K562 (cell line): ENCODE data around the gene RCOR3. TPM values are rescaled to one million over a fixed set of nuclear protein-coding genes. Genes with fewer than 3 reads are reported as not detected.

Source experiments
- ATAC-seq: fragments of 200-7000 bp; cut with Tn5 transposase; 3 replicates; pipeline ENCODE4 v1.9.1; 2020; ENCODE audit warnings: moderate library complexity
- BruUV-seq: library from RNA; stranded (reverse); fragments of 400-500 nt; replicated peaks from 2 replicates; lab custom pipeline; 2021; lab: Mats Ljungman, UMichigan
- CTCF ChIA-PET: fragments of 300-600 bp; formaldehyde crosslinking; extraction: SDS; loops from one replicate; lab custom pipeline; 2021; ENCODE audit warnings: low intra/inter-chr PET ratio; lab: Yijun Ruan, JAX
- POLR2A ChIA-PET: fragments of 300-600, 350-650 bp; sonication (Branson Sonifier 250); formaldehyde crosslinking; extraction: SDS; loops from one replicate; lab custom pipeline; 2021; ENCODE audit warnings: antibody characterized with exemption, inconsistent platforms; lab: Yijun Ruan, JAX
- DNase-seq, 4 experiments: peaks; one replicate each; pipeline versions ENCODE4 v3.0.0 to v3.0.0-alpha.2; 2011 to 2018; ENCODE audit warnings: low spot score in 3 of 4, mixed read lengths in 3 of 4; ENCODE audit errors: extremely low read depth in 1 of 4
- FAIRE-seq: peaks from 2 replicates; lab custom pipeline; 2011; peaks lifted over from hg19 to GRCh38; lab: Jason Lieb, UNC
- H2AFZ ChIP-seq: 2 replicates; pipeline ENCODE4 v1.6.0; 2011; ENCODE audit warnings: low read depth, low read length, control low read depth, inconsistent platforms
- H3K27ac ChIP-seq: fragments of 200-600 bp; 3 replicates; pipeline ENCODE4 v1.8.0; 2011; ENCODE audit warnings: low read depth, mild to moderate bottlenecking, control low read depth, inconsistent platforms, low read length, moderate library complexity, mixed read lengths; ENCODE audit errors: extremely low read depth
- H3K27me3 ChIP-seq, 2 experiments: fragments of 300-600 bp in 1 of 2; 2 replicates in 1 of 2; 3 replicates in 1 of 2; pipeline versions ENCODE4 v1.6.0 to v1.8.0; 2011; ENCODE audit warnings: inconsistent platforms in 2 of 2, low read length in 2 of 2, mild to moderate bottlenecking in 1 of 2, mixed read lengths in 1 of 2, moderate library complexity in 1 of 2; ENCODE audit not compliant: control insufficient read depth in 2 of 2, insufficient read depth in 2 of 2
- H3K36me3 ChIP-seq: fragments of 300-600 bp; 3 replicates; pipeline ENCODE4 v1.8.0; 2011; ENCODE audit warnings: mild to moderate bottlenecking, low read length, inconsistent platforms; ENCODE audit not compliant: control insufficient read depth, insufficient read depth
- H3K4me1 ChIP-seq, 2 experiments: fragments of 200-600 bp in 1 of 2; replicated peaks in 1 of 2; 2 replicates in 1 of 2; 3 replicates in 1 of 2; pipeline versions ENCODE4 v1.5.1 to v1.8.0; 2011; ENCODE audit warnings: inconsistent platforms in 2 of 2, low read length in 2 of 2, mild to moderate bottlenecking in 1 of 2, mixed read lengths in 1 of 2, moderate library complexity in 1 of 2; ENCODE audit not compliant: control insufficient read depth in 2 of 2, insufficient read depth in 2 of 2
- H3K4me2 ChIP-seq: 2 replicates; pipeline ENCODE4 v1.6.1; 2011; ENCODE audit warnings: low read length, control low read depth, inconsistent platforms, mixed read lengths; ENCODE audit not compliant: insufficient read depth
- H3K4me3 ChIP-seq: fragments of 200-600 bp; sonication (generic), shearing (Covaris generic); 2 replicates; pipeline ENCODE4 v1.5.1; 2016; ENCODE audit warnings: control low read depth, inconsistent platforms
- H3K79me2 ChIP-seq: fragments of 200-600 bp; 3 replicates; pipeline ENCODE4 v1.8.0; 2011; ENCODE audit warnings: low read length, inconsistent platforms; ENCODE audit not compliant: control insufficient read depth, insufficient read depth
- H3K9ac ChIP-seq, 2 experiments: 2 replicates each; pipeline versions ENCODE4 v1.6.0 to v1.6.1; 2011; ENCODE audit warnings: low read depth in 2 of 2, low read length in 2 of 2, control low read depth in 1 of 2, inconsistent platforms in 1 of 2, mild to moderate bottlenecking in 1 of 2, mixed read lengths in 1 of 2; ENCODE audit not compliant: insufficient read depth in 1 of 2
- H3K9me1 ChIP-seq: one replicate; pipeline ENCODE4 v1.6.0; 2011; ENCODE audit warnings: inconsistent platforms, mild to moderate bottlenecking, low read length, moderate library complexity; ENCODE audit not compliant: control insufficient read depth, insufficient read depth
- H3K9me3 ChIP-seq: replicated peaks from 2 replicates; pipeline ENCODE4 v1.5.1; 2011; ENCODE audit warnings: low read depth, low read length, inconsistent platforms; ENCODE audit not compliant: control insufficient read depth, insufficient read depth
- H4K20me1 ChIP-seq: replicated peaks from 2 replicates; pipeline ENCODE4 v1.6.1; 2011; ENCODE audit warnings: low read length, inconsistent platforms, mixed read lengths; ENCODE audit not compliant: control insufficient read depth, insufficient read depth
- TEAD4 ChIP-seq, 2 experiments: sonication (generic) in 1 of 2; formaldehyde crosslinking in 1 of 2; IDR thresholded peaks; 2 replicates each; pipeline versions ENCODE4 v1.6.1 to v1.8.0; 2012 to 2022; ENCODE audit warnings: borderline replicate concordance in 1 of 2, inconsistent platforms in 1 of 2, low read length in 1 of 2, mild to moderate bottlenecking in 1 of 2, missing genetic modification reagents in 1 of 2
- ZNF134 ChIP-seq: fragments of 250-450 bp; sonication (Bioruptor Pico); conservative IDR thresholded peaks from 2 replicates; pipeline ENCODE4 v1.4.0; 2020
- WGBS: fragments of 100-300 bp; shearing (Covaris generic); methylation state at CpG from one replicate; pipeline ENCODE4 v1.1.6; 2016; ENCODE audit warnings: low coverage, mixed read lengths; ENCODE audit not compliant: insufficient coverage; ENCODE audit errors: missing lambda C conversion rate; 5-methylcytosine and 5-hydroxymethylcytosine counted together
- in situ Hi-C: fragments of 300-500 bp; cut with MboI; formaldehyde crosslinking; loops from 4 replicates; pipeline ENCODE4 v1.15.0; 2018; ENCODE audit warnings: inconsistent platforms, mixed read lengths
- intact Hi-C: fragments of 100-400 bp; cut with micrococcal nuclease; formaldehyde crosslinking; loops from 2 replicates; pipeline ENCODE4 v1.14.2; 2022
- polyA plus RNA-seq, 8 experiments: library from polyadenylated mRNA; depleted of rRNA in 4 of 8; stranded (reverse) in 5 of 8; unstranded in 3 of 8; fragments of >200 nt; fragmentation: Nextera tagmentation in 2 of 8; fragmentation: Illumina TruSeq in 1 of 8; extraction: Ambion mirVana in 2 of 8; extraction: Trizol in 1 of 8; gene quantifications; 2 replicates each; pipeline versions ENCODE4 v1.2.1 to v1.2.3, GENCODE V29; 2011 to 2014; ENCODE audit warnings: inconsistent platforms in 1 of 8, missing spikeins in 1 of 8
- total RNA-seq, 7 experiments: library from RNA; depleted of rRNA in 6 of 7; stranded (reverse); fragments of >200 nt in 6 of 7; fragmentation: Illumina TruSeq in 2 of 7; extraction: Trizol in 2 of 7; gene quantifications; 2 replicates each; pipeline versions ENCODE4 v1.2.1 to v1.2.3, GENCODE V29; 2011 to 2021; ENCODE audit warnings: low replicate concordance in 1 of 7

The RCOR3 gene
- total and polyA plus RNA-seq, 9 of the 15 experiments (the other 6 are each of a cell fraction or from before 2014, with no cell fraction given) = 9.7 to 42.7 (median 29.5) TPM

GRCh38 chr1:211361202-211361601 lies 102.0 kb downstream of the RCOR3 start:
- DNase-seq = no peak
- Histone ChIP-seq H3K9me3 (no peaks in the 10 kb centered on the region), H3K4me3 (no peak overlapping the region), H4K20me1 (no peaks in the 10 kb centered on the region), H3K79me2 (no peaks in the 10 kb centered on the region), H2AFZ (0 out of 2 replicates have a peak overlapping the region, but pooled peaks have one; percentile 29), H3K27ac (no peak overlapping the region), H3K36me3 (peaks cover 8% of the 10 kb centered on the region; the same call in 1 of the 3 replicates), H3K9ac (no peak overlapping the region), H3K9me1 (no peaks in the 10 kb centered on the region), H3K4me2 (no peak overlapping the region), H3K27me3 (no peaks in the 10 kb centered on the region), H3K4me1 (peaks cover 0 to 4% of the 10 kb centered on the region in 2 experiments; a peak in 2 of 5 replicates)
- in situ Hi-C loops = no loop called here
- TF ChIP-seq TEAD4 (IDR thresholded peaks at IDR 0.05; ENCODE audit: low read length) (no peak), TEAD4 (CRISPR knock-in tag; IDR thresholded peaks at IDR 0.05; ENCODE audit: borderline replicate concordance) (no peak), ZNF134 (CRISPR knock-in tag) (peak; percentile 59; the same call in 1 of the 2 replicates)
- 43% methylated on average over 1 of the region's 1 CpG for WGBS
- CTCF ChIA-PET = no interaction called here
- no peak for FAIRE-seq
- POLR2A ChIA-PET = interaction anchor here (0.7 to 2.0 kb wide), 5 partner anchors 12 to 1038 kb away, joined by 3 to 8 read pairs (median 4); no protein-coding TSS in a partner anchor
- BruUV-seq = no TSS peak
- intact Hi-C loops = no loop called here
- ATAC-seq = no peak

Other genes with a start within 250 kb of the RCOR3 start
- gene KCNH1, start 125.2 kb upstream of the RCOR3 start, total RNA-seq (2014; rRNA removed) = not detected in 2 replicates
- gene KCNH1, start 125.2 kb upstream of the RCOR3 start, total RNA-seq (2014; rRNA removed; fragmentation: Illumina TruSeq; extraction: Trizol) = not detected in 2 replicates
- gene KCNH1, start 125.2 kb upstream of the RCOR3 start, total RNA-seq (2015; rRNA removed; fragmentation: Illumina TruSeq; extraction: Trizol) = not detected in 2 replicates
- gene KCNH1, start 125.2 kb upstream of the RCOR3 start, total RNA-seq (2021) = not detected in 2 replicates
- not detected in 2 replicates for gene KCNH1, start 125.2 kb upstream of the RCOR3 start, polyA plus RNA-seq (2011; rRNA removed)
- gene KCNH1, start 125.2 kb upstream of the RCOR3 start, polyA plus RNA-seq (2014; fragmentation: Illumina TruSeq; extraction: Trizol) = not detected in 2 replicates
- gene KCNH1, start 125.2 kb upstream of the RCOR3 start, polyA plus RNA-seq (2014; fragmentation: Nextera tagmentation; extraction: Ambion mirVana) = not detected
- not detected in 2 replicates for gene KCNH1, start 125.2 kb upstream of the RCOR3 start, polyA plus RNA-seq (2014; rRNA removed)
- gene TRAF5, start 67.5 kb downstream of the RCOR3 start, total RNA-seq (2014; rRNA removed) = 5.1 and 5.2 TPM in 2 replicates
- 4.8 and 5.5 TPM in 2 replicates for gene TRAF5, start 67.5 kb downstream of the RCOR3 start, total RNA-seq (2014; rRNA removed; fragmentation: Illumina TruSeq; extraction: Trizol)
- 8.9 and 9.3 TPM in 2 replicates for gene TRAF5, start 67.5 kb downstream of the RCOR3 start, total RNA-seq (2015; rRNA removed; fragmentation: Illumina TruSeq; extraction: Trizol)
- gene TRAF5, start 67.5 kb downstream of the RCOR3 start, total RNA-seq (2021) = 5.4 and 5.7 TPM in 2 replicates
- gene TRAF5, start 67.5 kb downstream of the RCOR3 start, polyA plus RNA-seq (2011; rRNA removed) = 5.3 and 5.8 TPM in 2 replicates
- gene TRAF5, start 67.5 kb downstream of the RCOR3 start, polyA plus RNA-seq (2014; fragmentation: Illumina TruSeq; extraction: Trizol) = 5.9 and 7.4 TPM in 2 replicates
- gene TRAF5, start 67.5 kb downstream of the RCOR3 start, polyA plus RNA-seq (2014; fragmentation: Nextera tagmentation; extraction: Ambion mirVana) = 1 to 10 TPM; 2.0 to 2.8 TPM
- gene TRAF5, start 67.5 kb downstream of the RCOR3 start, polyA plus RNA-seq (2014; rRNA removed) = 5.9 and 6.7 TPM in 2 replicates
- gene RD3, start 232.8 kb downstream of the RCOR3 start, total RNA-seq (2014; rRNA removed) = not detected in 2 replicates
- not detected in 2 replicates for gene RD3, start 232.8 kb downstream of the RCOR3 start, total RNA-seq (2014; rRNA removed; fragmentation: Illumina TruSeq; extraction: Trizol)
- not detected in 2 replicates for gene RD3, start 232.8 kb downstream of the RCOR3 start, total RNA-seq (2015; rRNA removed; fragmentation: Illumina TruSeq; extraction: Trizol)
- gene RD3, start 232.8 kb downstream of the RCOR3 start, total RNA-seq (2021) = not detected in 2 replicates
- gene RD3, start 232.8 kb downstream of the RCOR3 start, polyA plus RNA-seq (2011; rRNA removed) = not detected in 2 replicates
- not detected in 2 replicates for gene RD3, start 232.8 kb downstream of the RCOR3 start, polyA plus RNA-seq (2014; fragmentation: Illumina TruSeq; extraction: Trizol)
- gene RD3, start 232.8 kb downstream of the RCOR3 start, polyA plus RNA-seq (2014; fragmentation: Nextera tagmentation; extraction: Ambion mirVana) = not detected
- gene RD3, start 232.8 kb downstream of the RCOR3 start, polyA plus RNA-seq (2014; rRNA removed) = not detected in 2 replicates